GM23338 (cell line): ENCODE data around the gene IQUB. TPM values are rescaled to one million over a fixed set of nuclear protein-coding genes. Genes with fewer than 3 reads are reported as not detected.

Source experiments
- ATAC-seq: fragments of 200-7000 bp; cut with Tn5 transposase; 3 replicates; pipeline ENCODE4 v1.9.1; 2020
- DNase-seq: peaks from one replicate; pipeline ENCODE4 v3.0.0-alpha.2; 2015; ENCODE audit warnings: low spot score
- H2AFZ ChIP-seq: fragments of 200-600 bp; sonication (generic); 2 replicates; pipeline ENCODE4 v1.8.0; 2016; ENCODE audit warnings: antibody characterized with exemption, mild to moderate bottlenecking, moderate library complexity
- H3F3A ChIP-seq: fragments of 200-600 bp; sonication (generic); replicated peaks from 2 replicates; pipeline ENCODE4 v1.8.0; 2017; ENCODE audit warnings: antibody characterized with exemption, mixed run types, low read depth
- H3K27ac ChIP-seq: fragments of 200-600 bp; sonication (generic); 2 replicates; pipeline ENCODE4 v1.6.1; 2016; ENCODE audit warnings: low read depth
- H3K27me3 ChIP-seq: fragments of 200-600 bp; sonication (generic); 2 replicates; pipeline ENCODE4 v1.8.0; 2016; ENCODE audit warnings: mild to moderate bottlenecking, mixed run types, moderate library complexity; ENCODE audit not compliant: insufficient read depth
- H3K36me3 ChIP-seq: fragments of 200-600 bp; sonication (generic); 2 replicates; pipeline ENCODE4 v1.8.0; 2016; ENCODE audit warnings: mild to moderate bottlenecking; ENCODE audit not compliant: insufficient read depth
- H3K4me1 ChIP-seq: fragments of 200-600 bp; sonication (generic); 2 replicates; pipeline ENCODE4 v1.8.0; 2016; ENCODE audit warnings: mild to moderate bottlenecking, moderate library complexity; ENCODE audit not compliant: insufficient read depth
- H3K4me2 ChIP-seq: fragments of 200-600 bp; sonication (generic); 2 replicates; pipeline ENCODE4 v1.7.1; 2017; ENCODE audit warnings: mixed run types
- H3K4me3 ChIP-seq: fragments of 200-600 bp; sonication (generic); 2 replicates; pipeline ENCODE4 v1.6.1; 2016; ENCODE audit warnings: mixed run types
- H3K79me2 ChIP-seq: fragments of 200-600 bp; sonication (generic); replicated peaks from 2 replicates; pipeline ENCODE4 v1.8.0; 2017; ENCODE audit warnings: mild to moderate bottlenecking; ENCODE audit not compliant: insufficient read depth
- H3K9me2 ChIP-seq: fragments of 200-600 bp; sonication (generic); 2 replicates; pipeline ENCODE4 v1.8.0; 2017; ENCODE audit not compliant: insufficient read depth
- H4K20me1 ChIP-seq: fragments of 200-600 bp; sonication (generic); replicated peaks from 2 replicates; pipeline ENCODE4 v1.8.0; 2017; ENCODE audit warnings: mild to moderate bottlenecking; ENCODE audit not compliant: insufficient read depth
- H3K27ac Mint-ChIP-seq: 2 replicates; pipeline ENCODE4 v1.8.0; 2020; ENCODE audit warnings: inconsistent platforms, mild to moderate bottlenecking, moderate library complexity, mixed read lengths
- H3K27me3 Mint-ChIP-seq: 3 replicates; pipeline ENCODE4 v1.8.0; 2022; ENCODE audit warnings: low read depth, mild to moderate bottlenecking, moderate library complexity, mixed read lengths, inconsistent platforms; ENCODE audit not compliant: insufficient read depth, poor library complexity
- H3K36me3 Mint-ChIP-seq: 3 replicates; pipeline ENCODE4 v1.8.0; 2021; ENCODE audit warnings: low read depth, mild to moderate bottlenecking, inconsistent platforms, moderate library complexity, mixed read lengths
- H3K4me1 Mint-ChIP-seq: 3 replicates; pipeline ENCODE4 v1.8.0; 2020; ENCODE audit warnings: mild to moderate bottlenecking, inconsistent platforms, mixed read lengths
- H3K4me3 Mint-ChIP-seq: 3 replicates; pipeline ENCODE4 v1.8.0; 2021; ENCODE audit warnings: moderate library complexity, mild to moderate bottlenecking, inconsistent platforms, mixed read lengths
- H3K9me3 Mint-ChIP-seq: 3 replicates; pipeline ENCODE4 v1.8.0; 2020; ENCODE audit warnings: moderate library complexity, mild to moderate bottlenecking, inconsistent platforms, mixed read lengths
- CREB1 ChIP-seq: fragments of 250-450 bp; sonication (Bioruptor Pico); IDR thresholded peaks from 2 replicates; pipeline ENCODE4 v1.5.0; 2020; ENCODE audit warnings: low read depth, mild to moderate bottlenecking, moderate library complexity
- CTCF ChIP-seq, 2 experiments: fragments of 200-600 bp in 1 of 2; sonication (generic) in 1 of 2; conservative IDR thresholded peaks; 2 replicates each; pipeline versions ENCODE4 v1.5.1 to v1.6.1; 2016 to 2017; ENCODE audit warnings: antibody characterized with exemption in 2 of 2, low read depth in 2 of 2, mild to moderate bottlenecking in 2 of 2, moderate library complexity in 1 of 2
- EZH2 ChIP-seq: fragments of 200-600 bp; sonication (generic); IDR thresholded peaks from one replicate; pipeline ENCODE4 v1.8.0; 2017; ENCODE audit warnings: antibody characterized with exemption, mild to moderate bottlenecking, low read depth; ENCODE audit not compliant: unreplicated experiment
- REST ChIP-seq: IDR thresholded peaks from one replicate; pipeline ENCODE4 v1.6.1; 2018; ENCODE audit warnings: antibody characterized with exemption; ENCODE audit not compliant: unreplicated experiment
- ZNF114 ChIP-seq: fragments of 250-450 bp; sonication (Bioruptor Pico); IDR thresholded peaks from 2 replicates; pipeline ENCODE4 v1.5.0; 2020; ENCODE audit warnings: mild to moderate bottlenecking, moderate library complexity
- ZNF462 ChIP-seq: fragments of 250-450 bp; sonication (Bioruptor Pico); IDR thresholded peaks from 2 replicates; pipeline ENCODE4 v1.5.0; 2020; ENCODE audit warnings: mild to moderate bottlenecking, moderate library complexity
- polyA plus RNA-seq: library from polyadenylated mRNA; unstranded; fragments of >200 nt; fragmentation: Nextera tagmentation; extraction: Ambion mirVana; gene quantifications from 2 replicates; pipeline ENCODE4 v1.2.1, GENCODE V29; 2016
- total RNA-seq: library from RNA; depleted of rRNA; stranded (reverse); fragments of >200 nt; shearing (Covaris generic); gene quantifications from 2 replicates; pipeline ENCODE4 v1.2.3, GENCODE V29; 2014

IQUB gene
- total and polyA plus RNA-seq, 2 experiments from 2014 or later, result 0.79 to 1.1 TPM

- TF ChIP-seq REST (no peak), CTCF (conservative IDR thresholded peaks at IDR 0.05; ENCODE audit: low read depth in 2 of 2) (no peak)
Measured at GRCh38 chr7:123533929-123534382, 439 bp downstream of the IQUB start (continued).

- Mint-ChIP-seq H3K4me3 (peak overlapping the region; percentile 76), H3K9me3 (peaks cover under 1% of the 10 kb centered on the region; the same call in 1 of the 3 replicates), H3K4me1 (peaks cover 16% of the 10 kb centered on the region), H3K27ac (no peak overlapping the region), H3K27me3 (peaks cover 8% of the 10 kb centered on the region), H3K36me3 (peaks cover 1% of the 10 kb centered on the region; the same call in 1 of the 3 replicates)
- H3K4me1 ChIP-seq, result peaks cover 11% of the 10 kb centered on the region
- no peaks in the 10 kb centered on the region for H4K20me1 ChIP-seq
- H3K4me3 ChIP-seq, result peak overlapping the region; percentile 72
- no peaks in the 10 kb centered on the region for H3K9me2 ChIP-seq
- no peak overlapping the region for H3K27ac ChIP-seq
- no peaks in the 10 kb centered on the region for H3K79me2 ChIP-seq
- peak overlapping the region; percentile 91 for H3K4me2 ChIP-seq
- DNase-seq (no peak), ATAC-seq (no peak)
- H3F3A ChIP-seq, result peaks cover 5% of the 10 kb centered on the region; the same call in 1 of the 2 replicates
- H2AFZ ChIP-seq, result no peak overlapping the region
- H3K27me3 ChIP-seq, result peaks cover 11% of the 10 kb centered on the region
- no peaks in the 10 kb centered on the region for H3K36me3 ChIP-seq
- TF ChIP-seq REST (no peak), ZNF462 (no peak), ZNF114 (CRISPR knock-in tag) (no peak), CTCF (conservative IDR thresholded peaks at IDR 0.05; ENCODE audit: low read depth in 2 of 2) (no peak), CREB1 (no peak), EZH2 (no peak)
Measured at GRCh38 chr7:123533553-123533917, 860 bp downstream of the IQUB start.
